Natural killer cell (primary cell): Measurements from ENCODE around the gene CMIP. TPM values are rescaled to one million over a fixed set of nuclear protein-coding genes. Genes with fewer than 3 reads are reported as not detected.
A peak's percentile ranks its signal among the peaks of the same experiment; 100 is the strongest.

Source experiments
- ATAC-seq, 3 donors: fragments of 150-1000 bp in 2 of 3; fragments of 200-7000 bp in 1 of 3; cut with Tn5 transposase; 1 replicate in 1 of 3; 2 replicates in 2 of 3; pipeline ENCODE4 v1.10.0; 2021; ENCODE audit warnings: mild to moderate bottlenecking in 2 of 3, moderate library complexity in 2 of 3
- DNase-seq, 2 donors: peaks; one replicate each; pipeline versions ENCODE4 v3.0.0 to v3.0.0-alpha.2; 2013 to 2021; ENCODE audit warnings: mixed read lengths in 1 of 2
- H3K27ac ChIP-seq: one replicate; pipeline ENCODE4 v1.5.1; 2013; ENCODE audit warnings: mild to moderate bottlenecking, low read length
- H3K27me3 ChIP-seq: one replicate; pipeline ENCODE4 v1.6.1; 2013; ENCODE audit warnings: low read length; ENCODE audit not compliant: control insufficient read depth, insufficient read depth
- H3K36me3 ChIP-seq: one replicate; pipeline ENCODE4 v1.6.1; 2013; ENCODE audit warnings: low read length; ENCODE audit not compliant: control insufficient read depth, insufficient read depth
- H3K4me1 ChIP-seq: one replicate; pipeline ENCODE4 v1.6.1; 2013; ENCODE audit warnings: low read length; ENCODE audit not compliant: control insufficient read depth, insufficient read depth
- H3K4me3 ChIP-seq: one replicate; pipeline ENCODE4 v1.5.1; 2013; ENCODE audit warnings: low read length
- H3K9me3 ChIP-seq: one replicate; pipeline ENCODE4 v1.6.1; 2013; ENCODE audit warnings: low read length; ENCODE audit not compliant: control insufficient read depth, insufficient read depth
- H3K27ac Mint-ChIP-seq, 2 donors: one replicate each; pipeline ENCODE4 v1.8.0; 2022; ENCODE audit warnings: mild to moderate bottlenecking in 2 of 2, mixed read lengths in 2 of 2, moderate library complexity in 1 of 2
- H3K27me3 Mint-ChIP-seq, 2 donors: one replicate each; pipeline ENCODE4 v1.8.0; 2022; ENCODE audit warnings: low read depth in 2 of 2, mixed read lengths in 2 of 2
- H3K36me3 Mint-ChIP-seq: one replicate; pipeline ENCODE4 v1.8.0; 2022; ENCODE audit warnings: mixed read lengths
- H3K4me1 Mint-ChIP-seq, 2 donors: one replicate each; pipeline ENCODE4 v1.8.0; 2022; ENCODE audit warnings: mixed read lengths in 2 of 2
- H3K4me3 Mint-ChIP-seq: one replicate; pipeline ENCODE4 v1.8.0; 2022; ENCODE audit warnings: mild to moderate bottlenecking, moderate library complexity, mixed read lengths
- H3K9me3 Mint-ChIP-seq, 2 donors: one replicate each; pipeline ENCODE4 v1.8.0; 2022; ENCODE audit warnings: mixed read lengths in 2 of 2
- CTCF ChIP-seq: fragments of 200-600 bp; IDR thresholded peaks from one replicate; pipeline ENCODE4 v1.8.0; 2022; ENCODE audit warnings: antibody characterized with exemption
- WGBS: methylation state at CpG from one replicate; pipeline ENCODE4 v1.1.7; 2013; ENCODE audit warnings: missing lambda C conversion rate; ENCODE audit not compliant: insufficient coverage; 5-methylcytosine and 5-hydroxymethylcytosine counted together
- intact Hi-C: fragments of 100-400 bp; cut with micrococcal nuclease; formaldehyde crosslinking; loops from one replicate; pipeline ENCODE4 v1.14.2; 2022
- total RNA-seq, 4 donors: library from RNA; stranded (reverse); fragments of 120-200 nt in 1 of 4; gene quantifications; one replicate each; pipeline versions ENCODE4 v1.2.3 to v1.2.4, GENCODE V29; 2013 to 2022

The CMIP gene
- total RNA-seq, 3 donors from 2014 or later (not counting 1 experiment from before 2014, with no cell fraction given): 88.2 to 115 (median 91.5) TPM

GRCh38 chr16:81558444-81559175 is 114.0 kb downstream of the CMIP start:
- no peaks in the 10 kb centered on the region for H3K36me3 Mint-ChIP-seq
- no peaks in the 10 kb centered on the region for H3K9me3 Mint-ChIP-seq

DNA sequence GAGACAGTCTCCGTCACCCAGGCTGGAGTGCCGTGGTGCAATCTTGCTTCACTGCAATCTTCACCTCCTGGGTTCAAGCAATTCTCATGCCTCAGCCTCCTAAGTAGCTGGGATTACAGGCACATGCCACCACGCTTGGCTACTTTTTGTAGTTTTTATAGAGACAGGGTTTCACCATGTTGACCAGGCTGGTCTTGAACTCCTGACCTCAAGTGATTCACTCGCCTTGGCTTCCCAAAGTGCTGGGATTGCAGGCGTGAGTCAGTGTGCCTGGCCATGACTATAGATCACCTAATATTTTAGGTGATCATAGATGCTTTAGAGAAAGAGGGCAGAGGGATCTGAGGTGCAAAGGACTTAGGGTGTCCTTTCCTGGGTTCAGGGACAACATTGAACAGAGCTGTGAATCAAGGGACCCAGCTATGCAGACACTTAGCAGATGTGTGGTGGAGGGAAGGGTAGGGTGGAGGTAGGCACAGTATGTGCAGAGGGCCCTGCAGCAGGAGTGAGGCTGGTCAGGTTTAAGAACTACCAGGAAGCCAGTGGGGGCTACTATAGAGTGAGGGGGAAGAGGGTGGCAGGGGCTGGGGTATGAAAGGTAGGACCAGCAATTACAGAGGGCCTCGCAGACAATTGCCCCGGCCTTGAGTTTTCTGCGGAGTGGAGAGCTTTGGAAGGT is 116.5 kb downstream of the CMIP start:
- Histone ChIP-seq H3K27ac (no peak overlapping the region), H3K9me3 (no peaks in the 10 kb centered on the region), H3K36me3 (no peaks in the 10 kb centered on the region), H3K4me3 (no peak overlapping the region), H3K4me1 (peaks cover 24% of the 10 kb centered on the region), H3K27me3 (no peaks in the 10 kb centered on the region)
- H3K27ac Mint-ChIP-seq: peak overlapping the region in 1 of 2 donors; percentile 73
- no peaks in the 10 kb centered on the region for H3K9me3 Mint-ChIP-seq
- H3K36me3 Mint-ChIP-seq: no peaks in the 10 kb centered on the region
- ATAC-seq (no peak), DNase-seq (no peak)
- H3K4me3 Mint-ChIP-seq: no peak overlapping the region
- intact Hi-C loops: no loop called here
- WGBS: 87% methylated on average over 8 of the region's 8 CpGs
- no peak for TF ChIP-seq CTCF
- H3K27me3 Mint-ChIP-seq: no peaks in the 10 kb centered on the region
- peaks cover 58 to 64% of the 10 kb centered on the region in 2 donors for H3K4me1 Mint-ChIP-seq

More at GRCh38 chr16:81558444-81559175, 114.0 kb downstream of the CMIP start:
- H3K27ac Mint-ChIP-seq: peak overlapping the region; percentile 51 to 70
- peaks cover 64 to 67% of the 10 kb centered on the region in 2 donors for H3K4me1 Mint-ChIP-seq
- peaks cover 35% of the 10 kb centered on the region for H3K4me1 ChIP-seq
- no peak for DNase-seq
- no peaks in the 10 kb centered on the region for H3K27me3 ChIP-seq
- H3K27ac ChIP-seq: no peak overlapping the region
- no peak overlapping the region for H3K4me3 Mint-ChIP-seq
- H3K4me3 ChIP-seq: no peak overlapping the region
- H3K36me3 ChIP-seq: no peaks in the 10 kb centered on the region
- H3K9me3 ChIP-seq: no peaks in the 10 kb centered on the region
- TF ChIP-seq CTCF: no peak
- peak; percentile 51 to 55 (median 52) for ATAC-seq
- 70% methylated on average over 16 of the region's 16 CpGs for WGBS
- H3K27me3 Mint-ChIP-seq: no peaks in the 10 kb centered on the region
- intact Hi-C loops: loop anchor here (2.0 to 5.0 kb wide), 2 partner anchors 14 to 36 kb away; no protein-coding TSS in a partner anchor

GRCh38 chr16:81562174-81562849 is 117.7 kb downstream of the CMIP start:
- TF ChIP-seq CTCF: no peak
- intact Hi-C loops: no loop called here
- Histone ChIP-seq H3K4me1 (peaks cover 19% of the 10 kb centered on the region), H3K27ac (no peak overlapping the region), H3K4me3 (no peak overlapping the region), H3K27me3 (no peaks in the 10 kb centered on the region), H3K9me3 (no peaks in the 10 kb centered on the region), H3K36me3 (no peaks in the 10 kb centered on the region)
- Mint-ChIP-seq H3K9me3 (no peaks in the 10 kb centered on the region), H3K4me1 (peaks cover 55 to 57% of the 10 kb centered on the region in 2 donors), H3K27me3 (no peaks in the 10 kb centered on the region), H3K4me3 (no peak overlapping the region), H3K36me3 (no peaks in the 10 kb centered on the region), H3K27ac (peak overlapping the region in 1 of 2 donors; percentile 73)
- ATAC-seq: no peak
- WGBS: 97% methylated on average over 8 of the region's 8 CpGs
- no peak for DNase-seq
